ENCODE results near the gene KIF26A.
A peak's percentile ranks its signal among the peaks of the same experiment; 100 is the strongest.

The KIF26A gene

GRCh38 chr14:104139460-104140212 lies 1.2 kb downstream of the KIF26A start:
- H3K9ac ChIP-seq (ENCODE audit: low read depth in 1 of 2, low read length in 2 of 2), result peak overlapping the region in 1 of 2 donors; percentile 59
- peaks cover 17 to 25% of the 10 kb centered on the region in 2 donors for H3K27me3 ChIP-seq (ENCODE audit: control insufficient read depth in 2 of 2, insufficient read depth in 2 of 2, low read length in 2 of 2)
- no peaks in the 10 kb centered on the region for H3K36me3 ChIP-seq (ENCODE audit: control insufficient read depth in 2 of 2, insufficient read depth in 2 of 2, low read length in 2 of 2)
- H3K9me3 ChIP-seq (ENCODE audit: control insufficient read depth in 2 of 2, low read length in 2 of 2), result no peaks in the 10 kb centered on the region
- no peak overlapping the region for H3K27ac ChIP-seq (ENCODE audit: low read depth in 2 of 2, low read length in 2 of 2)
- H3K4me3 ChIP-seq (ENCODE audit: low read length in 2 of 2), result peak overlapping the region; percentile 52 to 56
- H3K4me1 ChIP-seq (ENCODE audit: control insufficient read depth in 2 of 2, insufficient read depth in 2 of 2, low read length in 2 of 2), result peaks cover 23 to 33% of the 10 kb centered on the region in 2 donors

DNA sequence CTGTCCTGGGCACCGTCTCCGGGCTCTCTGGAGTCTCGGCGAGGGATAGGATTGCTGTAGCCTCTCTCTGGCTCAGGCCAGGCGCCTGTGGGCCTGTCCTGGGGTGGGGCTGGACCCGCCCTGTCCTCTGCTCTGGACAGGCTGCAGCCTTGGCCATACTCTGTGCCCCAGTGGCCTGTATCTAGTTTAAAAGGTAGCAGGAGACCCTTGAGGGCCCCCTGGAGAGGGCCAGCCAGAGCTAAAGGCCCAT lies 1.8 kb downstream of the KIF26A start:
- Histone ChIP-seq H3K27ac (ENCODE audit: low read depth in 2 of 2, low read length in 2 of 2) (no peak overlapping the region), H3K9ac (ENCODE audit: low read depth in 1 of 2, low read length in 2 of 2) (no peak overlapping the region), H3K9me3 (ENCODE audit: control insufficient read depth in 2 of 2, low read length in 2 of 2) (no peaks in the 10 kb centered on the region), H3K36me3 (ENCODE audit: control insufficient read depth in 2 of 2, insufficient read depth in 2 of 2, low read length in 2 of 2) (no peaks in the 10 kb centered on the region), H3K27me3 (ENCODE audit: control insufficient read depth in 2 of 2, insufficient read depth in 2 of 2, low read length in 2 of 2) (peaks cover 14 to 21% of the 10 kb centered on the region in 2 donors), H3K4me3 (ENCODE audit: low read length in 2 of 2) (no peak overlapping the region), H3K4me1 (ENCODE audit: control insufficient read depth in 2 of 2, insufficient read depth in 2 of 2, low read length in 2 of 2) (peaks cover 23 to 33% of the 10 kb centered on the region in 2 donors)

- no peak overlapping the region for H3K9ac ChIP-seq (ENCODE audit: low read depth in 1 of 2, low read length in 2 of 2)
- no peak overlapping the region for H3K4me3 ChIP-seq (ENCODE audit: low read length in 2 of 2)
- no peaks in the 10 kb centered on the region for H3K36me3 ChIP-seq (ENCODE audit: control insufficient read depth in 2 of 2, insufficient read depth in 2 of 2, low read length in 2 of 2)
- H3K27ac ChIP-seq (ENCODE audit: low read depth in 2 of 2, low read length in 2 of 2), result no peak overlapping the region
- peaks cover 10 to 15% of the 10 kb centered on the region in 2 donors for H3K27me3 ChIP-seq (ENCODE audit: control insufficient read depth in 2 of 2, insufficient read depth in 2 of 2, low read length in 2 of 2)
- H3K4me1 ChIP-seq (ENCODE audit: control insufficient read depth in 2 of 2, insufficient read depth in 2 of 2, low read length in 2 of 2), result peaks cover 23 to 32% of the 10 kb centered on the region in 2 donors
- no peaks in the 10 kb centered on the region for H3K9me3 ChIP-seq (ENCODE audit: control insufficient read depth in 2 of 2, low read length in 2 of 2)
These were observed 2.3 kb downstream of the KIF26A start for GRCh38 chr14:104140463-104141331.

- H3K9ac ChIP-seq (ENCODE audit: low read depth in 1 of 2, low read length in 2 of 2), result no peak overlapping the region
- H3K9me3 ChIP-seq (ENCODE audit: control insufficient read depth in 2 of 2, low read length in 2 of 2), result no peaks in the 10 kb centered on the region
- peaks cover 7 to 9% of the 10 kb centered on the region in 2 donors for H3K27me3 ChIP-seq (ENCODE audit: control insufficient read depth in 2 of 2, insufficient read depth in 2 of 2, low read length in 2 of 2)
- H3K4me3 ChIP-seq (ENCODE audit: low read length in 2 of 2), result no peak overlapping the region
- H3K27ac ChIP-seq (ENCODE audit: low read depth in 2 of 2, low read length in 2 of 2), result no peak overlapping the region
- peaks cover 23 to 25% of the 10 kb centered on the region in 2 donors for H3K4me1 ChIP-seq (ENCODE audit: control insufficient read depth in 2 of 2, insufficient read depth in 2 of 2, low read length in 2 of 2)
- no peaks in the 10 kb centered on the region for H3K36me3 ChIP-seq (ENCODE audit: control insufficient read depth in 2 of 2, insufficient read depth in 2 of 2, low read length in 2 of 2)
These were observed 3.3 kb downstream of the KIF26A start for GRCh38 chr14:104141621-104142091.

GRCh38 chr14:104142136-104142945 lies 4.0 kb downstream of the KIF26A start:
- H3K9me3 ChIP-seq (ENCODE audit: control insufficient read depth in 2 of 2, low read length in 2 of 2), result no peaks in the 10 kb centered on the region
- H3K27me3 ChIP-seq (ENCODE audit: control insufficient read depth in 2 of 2, insufficient read depth in 2 of 2, low read length in 2 of 2), result peaks cover under 1 to 4% of the 10 kb centered on the region in 2 donors
- H3K36me3 ChIP-seq (ENCODE audit: control insufficient read depth in 2 of 2, insufficient read depth in 2 of 2, low read length in 2 of 2), result no peaks in the 10 kb centered on the region
- no peak overlapping the region for H3K4me3 ChIP-seq (ENCODE audit: low read length in 2 of 2)
- no peak overlapping the region for H3K27ac ChIP-seq (ENCODE audit: low read depth in 2 of 2, low read length in 2 of 2)
- no peak overlapping the region for H3K9ac ChIP-seq (ENCODE audit: low read depth in 1 of 2, low read length in 2 of 2)
- H3K4me1 ChIP-seq (ENCODE audit: control insufficient read depth in 2 of 2, insufficient read depth in 2 of 2, low read length in 2 of 2), result peaks cover 17 to 18% of the 10 kb centered on the region in 2 donors

DNA sequence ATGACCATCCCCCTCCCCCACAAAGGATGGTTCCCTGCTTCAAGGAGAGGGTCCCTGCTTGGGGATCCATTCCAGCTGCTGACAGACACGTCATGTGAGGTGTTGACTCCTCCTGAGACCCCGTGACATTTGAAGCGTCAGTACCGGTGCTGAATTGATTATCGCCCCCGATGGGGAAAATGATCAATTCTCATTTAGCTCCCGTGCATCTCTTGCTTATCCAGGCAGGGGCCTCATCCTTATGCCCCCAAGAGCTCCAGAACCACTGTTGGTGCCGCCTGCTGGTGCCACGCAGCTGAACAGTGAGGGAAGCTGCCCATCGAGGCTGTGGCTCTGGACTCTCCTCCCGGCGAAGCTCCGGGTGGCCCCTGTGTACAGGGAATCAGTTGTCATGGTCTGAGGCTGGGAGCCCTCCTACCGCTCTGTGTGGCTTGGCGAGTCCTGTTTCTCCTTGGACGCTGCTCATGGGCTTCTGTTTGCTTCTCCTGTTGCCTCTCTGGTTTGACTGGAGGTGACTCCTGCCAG lies 4.6 kb downstream of the KIF26A start:
- Histone ChIP-seq H3K36me3 (ENCODE audit: control insufficient read depth in 2 of 2, insufficient read depth in 2 of 2, low read length in 2 of 2) (no peaks in the 10 kb centered on the region), H3K27me3 (ENCODE audit: control insufficient read depth in 2 of 2, insufficient read depth in 2 of 2, low read length in 2 of 2) (peaks cover 0 to 4% of the 10 kb centered on the region in 2 donors), H3K4me1 (ENCODE audit: control insufficient read depth in 2 of 2, insufficient read depth in 2 of 2, low read length in 2 of 2) (peaks cover 11 to 15% of the 10 kb centered on the region in 2 donors)

GRCh38 chr14:104143521-104144452 lies 5.4 kb downstream of the KIF26A start:
- Histone ChIP-seq H3K4me1 (ENCODE audit: control insufficient read depth in 2 of 2, insufficient read depth in 2 of 2, low read length in 2 of 2) (peaks cover 8 to 11% of the 10 kb centered on the region in 2 donors), H3K9ac (ENCODE audit: low read depth in 1 of 2, low read length in 2 of 2) (no peak overlapping the region), H3K36me3 (ENCODE audit: control insufficient read depth in 2 of 2, insufficient read depth in 2 of 2, low read length in 2 of 2) (no peaks in the 10 kb centered on the region), H3K27me3 (ENCODE audit: control insufficient read depth in 2 of 2, insufficient read depth in 2 of 2, low read length in 2 of 2) (peaks cover 0 to 4% of the 10 kb centered on the region in 2 donors), H3K4me3 (ENCODE audit: low read length in 2 of 2) (no peak overlapping the region), H3K9me3 (ENCODE audit: control insufficient read depth in 2 of 2, low read length in 2 of 2) (no peaks in the 10 kb centered on the region), H3K27ac (ENCODE audit: low read depth in 2 of 2, low read length in 2 of 2) (no peak overlapping the region)

More for the DNA sequence above, 4.6 kb downstream of the KIF26A start:
- H3K27ac ChIP-seq (ENCODE audit: low read depth in 2 of 2, low read length in 2 of 2), result no peak overlapping the region
- H3K4me3 ChIP-seq (ENCODE audit: low read length in 2 of 2), result no peak overlapping the region
- no peak overlapping the region for H3K9ac ChIP-seq (ENCODE audit: low read depth in 1 of 2, low read length in 2 of 2)
- no peaks in the 10 kb centered on the region for H3K9me3 ChIP-seq (ENCODE audit: control insufficient read depth in 2 of 2, low read length in 2 of 2)

GRCh38 chr14:104144453-104144790 lies 6.0 kb downstream of the KIF26A start:
- Histone ChIP-seq H3K9ac (ENCODE audit: low read depth in 1 of 2, low read length in 2 of 2) (no peak overlapping the region), H3K4me1 (ENCODE audit: control insufficient read depth in 2 of 2, insufficient read depth in 2 of 2, low read length in 2 of 2) (peaks cover 4 to 6% of the 10 kb centered on the region in 2 donors), H3K27me3 (ENCODE audit: control insufficient read depth in 2 of 2, insufficient read depth in 2 of 2, low read length in 2 of 2) (no peaks in the 10 kb centered on the region), H3K4me3 (ENCODE audit: low read length in 2 of 2) (no peak overlapping the region), H3K9me3 (ENCODE audit: control insufficient read depth in 2 of 2, low read length in 2 of 2) (no peaks in the 10 kb centered on the region), H3K27ac (ENCODE audit: low read depth in 2 of 2, low read length in 2 of 2) (no peak overlapping the region), H3K36me3 (ENCODE audit: control insufficient read depth in 2 of 2, insufficient read depth in 2 of 2, low read length in 2 of 2) (no peaks in the 10 kb centered on the region)
